ENCODE measurements around the gene TTLL9.

The TTLL9 gene

DNA sequence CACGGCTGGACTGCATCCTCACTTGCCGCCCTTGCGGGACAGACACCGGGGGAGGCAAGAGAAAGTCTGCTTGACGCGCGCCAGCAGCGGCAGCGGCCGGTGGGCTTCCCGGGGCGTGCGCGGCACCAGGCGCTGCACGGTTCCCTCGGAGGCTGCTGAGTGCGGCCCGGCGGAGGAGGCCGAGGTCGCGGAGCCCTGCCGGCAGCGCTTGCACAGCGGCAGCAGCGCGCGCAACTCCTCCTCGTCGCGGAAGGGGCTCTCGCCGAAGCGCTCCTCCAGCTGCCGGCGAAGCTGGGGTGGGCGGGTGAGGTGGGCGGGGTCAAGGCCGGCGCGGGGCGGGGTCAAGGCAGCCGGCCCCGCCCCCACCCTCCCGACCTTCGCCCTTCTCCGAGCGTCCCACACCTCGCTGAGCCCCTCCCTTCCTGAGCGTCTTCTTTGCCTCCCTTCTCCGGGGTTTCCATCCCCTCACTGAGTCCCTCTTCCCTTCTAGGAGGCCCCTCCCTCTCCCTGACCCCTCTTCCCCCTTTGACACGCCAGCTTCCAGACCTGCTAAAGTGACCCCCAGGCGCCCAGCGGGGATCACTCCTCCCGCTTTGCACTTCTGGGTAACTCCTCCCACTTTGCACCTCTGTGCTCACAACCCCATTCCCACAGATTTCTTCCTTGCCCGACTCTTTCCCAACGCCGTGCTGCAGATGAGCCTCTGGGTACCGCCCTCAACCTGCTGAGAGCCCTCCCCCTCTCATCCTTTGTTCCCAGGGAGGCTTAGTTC lies 8.9 kb upstream of the TTLL9 start:
- no peak overlapping the region for H3K9ac ChIP-seq (ENCODE audit: low read length)
- H3K9me3 ChIP-seq (ENCODE audit: control insufficient read depth, low read length), result no peaks in the 10 kb centered on the region
- no peaks in the 10 kb centered on the region for H3K36me3 ChIP-seq (ENCODE audit: control insufficient read depth, insufficient read depth, low read length, severe bottlenecking)
- peak; percentile 64 for DNase-seq (ENCODE audit: low read depth)
- H3K4me3 ChIP-seq (ENCODE audit: low read length), result peak overlapping the region; percentile 56
- peaks cover 71% of the 10 kb centered on the region for H3K27me3 ChIP-seq (replicated peaks; ENCODE audit: control insufficient read depth, insufficient read depth, low read length)
- H3K4me1 ChIP-seq (ENCODE audit: control insufficient read depth, insufficient read depth, low read length), result peaks cover 3% of the 10 kb centered on the region

DNA sequence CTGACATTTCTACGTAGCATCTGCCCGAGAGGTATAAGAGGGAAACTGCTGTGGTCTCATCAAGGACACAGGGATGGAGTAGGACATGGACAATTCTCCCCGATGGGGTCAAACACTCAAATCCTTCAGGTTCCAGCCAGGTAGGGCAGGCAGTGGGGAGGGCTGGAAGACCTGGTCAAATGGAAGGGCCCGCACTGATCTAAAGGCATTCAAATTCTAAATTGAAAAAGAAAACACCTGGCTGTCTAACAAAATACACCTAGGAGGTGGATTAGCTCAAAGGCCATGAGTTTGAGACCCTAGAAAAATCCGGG lies 8.3 kb upstream of the TTLL9 start:
- Histone ChIP-seq H3K4me3 (ENCODE audit: low read length) (no peak overlapping the region), H3K4me1 (ENCODE audit: control insufficient read depth, insufficient read depth, low read length) (peaks cover 3% of the 10 kb centered on the region), H3K9me3 (ENCODE audit: control insufficient read depth, low read length) (no peaks in the 10 kb centered on the region), H3K27me3 (replicated peaks; ENCODE audit: control insufficient read depth, insufficient read depth, low read length) (peaks cover 66% of the 10 kb centered on the region), H3K36me3 (ENCODE audit: control insufficient read depth, insufficient read depth, low read length, severe bottlenecking) (no peaks in the 10 kb centered on the region), H3K9ac (ENCODE audit: low read length) (no peak overlapping the region)
- DNase-seq (ENCODE audit: low read depth), result no peak

DNA sequence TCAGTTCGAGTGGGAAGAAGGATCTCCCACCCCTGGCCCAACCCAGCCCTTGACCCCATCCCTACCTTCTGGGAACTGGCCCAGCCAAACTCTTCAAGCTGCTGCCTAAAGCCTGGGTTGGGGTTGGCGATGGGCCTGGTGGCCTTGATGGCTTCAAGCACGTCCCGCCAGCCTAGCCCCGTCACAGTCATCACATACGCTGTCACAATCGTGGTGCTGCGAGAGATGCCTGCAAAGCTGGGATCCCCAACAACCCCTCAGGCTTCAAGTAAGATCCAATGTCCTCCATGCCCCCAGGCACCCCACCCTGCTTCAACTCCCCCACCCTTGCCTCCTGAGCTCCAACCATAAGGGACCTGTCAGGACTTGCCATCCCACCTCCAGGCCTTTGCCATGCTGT lies 7.9 kb upstream of the TTLL9 start:
- no peak for DNase-seq (ENCODE audit: low read depth)
- Histone ChIP-seq H3K4me3 (ENCODE audit: low read length) (no peak overlapping the region), H3K36me3 (ENCODE audit: control insufficient read depth, insufficient read depth, low read length, severe bottlenecking) (no peaks in the 10 kb centered on the region), H3K9me3 (ENCODE audit: control insufficient read depth, low read length) (no peaks in the 10 kb centered on the region), H3K27me3 (replicated peaks; ENCODE audit: control insufficient read depth, insufficient read depth, low read length) (peaks cover 62% of the 10 kb centered on the region), H3K9ac (ENCODE audit: low read length) (no peak overlapping the region), H3K4me1 (ENCODE audit: control insufficient read depth, insufficient read depth, low read length) (peaks cover 3% of the 10 kb centered on the region)

DNA sequence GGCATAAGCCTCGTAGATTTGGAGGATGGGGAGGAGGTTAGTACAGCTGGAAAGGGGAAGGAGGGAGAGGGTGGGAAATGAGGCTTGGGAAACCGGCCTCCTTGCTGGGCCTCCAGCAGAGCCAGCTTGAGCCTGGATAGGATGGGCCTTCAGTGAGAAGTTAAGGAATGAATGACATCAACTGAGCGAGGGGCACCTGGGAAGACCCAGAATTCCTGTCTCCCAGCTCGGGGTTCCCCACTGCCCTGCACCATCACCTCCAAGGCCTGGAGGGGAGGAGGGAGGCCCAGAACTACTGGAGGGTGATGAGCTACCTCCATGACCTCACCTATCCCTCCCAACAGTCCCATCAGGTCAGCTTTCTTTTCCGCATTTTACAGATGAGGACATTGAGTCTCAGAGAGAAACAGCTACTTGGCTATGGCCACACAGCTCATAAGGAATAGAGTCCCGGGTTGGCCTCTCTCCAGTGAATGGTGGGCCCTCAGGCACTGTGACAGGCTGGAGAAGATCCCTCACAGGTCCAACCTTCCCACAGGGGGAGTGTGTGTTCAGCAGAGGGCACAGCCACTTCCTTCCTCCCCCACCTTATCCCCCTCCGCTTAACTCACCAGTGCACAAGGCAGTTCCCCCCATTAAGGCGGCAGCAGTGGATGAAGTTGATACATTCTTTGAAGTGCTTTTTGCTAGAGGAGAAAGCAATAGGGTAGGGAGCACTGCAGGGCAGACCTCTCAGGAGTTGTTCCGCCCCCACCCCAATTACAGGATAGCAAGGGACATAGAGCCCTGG lies 6.9 kb upstream of the TTLL9 start:
- DNase-seq (ENCODE audit: low read depth), result no peak

DNA sequence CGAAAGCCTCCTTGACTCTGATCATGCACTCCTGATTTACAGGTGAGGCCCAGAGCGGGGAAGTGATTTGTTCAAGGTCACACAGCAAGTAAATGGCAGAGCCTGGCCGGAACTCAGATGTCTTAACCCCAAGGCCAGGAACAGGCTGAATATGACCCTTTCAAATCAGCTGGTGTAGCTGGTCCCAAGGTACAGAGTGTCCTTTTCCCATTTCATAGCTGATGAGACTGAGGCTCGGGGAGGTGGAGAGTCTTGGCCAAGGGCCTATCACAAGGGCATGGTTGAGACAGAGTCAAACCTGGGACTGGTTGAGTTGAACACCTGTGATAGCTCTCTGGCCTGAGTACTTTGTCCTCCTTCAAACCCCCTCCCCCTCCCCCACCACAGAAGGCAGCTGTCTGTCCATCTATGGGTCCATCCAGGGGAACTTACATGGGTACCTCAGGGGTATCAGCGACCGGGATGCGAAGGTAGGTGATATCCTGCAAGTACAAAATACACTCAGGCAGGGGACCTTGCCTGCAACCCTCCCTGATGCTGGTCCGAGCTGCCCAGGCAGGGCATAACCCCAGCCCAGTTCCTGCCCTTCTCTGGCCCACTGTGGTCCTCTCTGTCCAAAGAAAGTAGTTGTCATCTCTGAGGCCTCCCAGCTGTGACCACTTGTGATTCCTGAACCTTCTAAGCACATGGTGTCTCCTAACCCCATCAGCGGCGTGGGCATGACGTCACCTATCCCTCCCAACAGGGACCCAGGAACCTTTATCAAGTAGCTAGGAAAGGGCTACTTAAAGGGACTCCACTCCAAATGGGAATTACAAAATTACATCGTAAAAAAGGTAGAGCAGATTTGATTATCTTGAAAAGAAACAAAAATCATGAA lies 5.7 kb upstream of the TTLL9 start:
- H3K4me1 ChIP-seq (ENCODE audit: control insufficient read depth, insufficient read depth, low read length), result peaks cover 3% of the 10 kb centered on the region
- no peak for DNase-seq (ENCODE audit: low read depth)
- H3K9ac ChIP-seq (ENCODE audit: low read length), result no peak overlapping the region
- no peak overlapping the region for H3K4me3 ChIP-seq (ENCODE audit: low read length)
- H3K36me3 ChIP-seq (ENCODE audit: control insufficient read depth, insufficient read depth, low read length, severe bottlenecking), result no peaks in the 10 kb centered on the region
- H3K27me3 ChIP-seq (replicated peaks; ENCODE audit: control insufficient read depth, insufficient read depth, low read length), result peaks cover 54% of the 10 kb centered on the region
- no peaks in the 10 kb centered on the region for H3K9me3 ChIP-seq (ENCODE audit: control insufficient read depth, low read length)

More for the DNA sequence above, 6.9 kb upstream of the TTLL9 start:
- Histone ChIP-seq H3K4me1 (ENCODE audit: control insufficient read depth, insufficient read depth, low read length) (peaks cover 3% of the 10 kb centered on the region), H3K36me3 (ENCODE audit: control insufficient read depth, insufficient read depth, low read length, severe bottlenecking) (no peaks in the 10 kb centered on the region), H3K9ac (ENCODE audit: low read length) (no peak overlapping the region), H3K4me3 (ENCODE audit: low read length) (no peak overlapping the region), H3K27me3 (replicated peaks; ENCODE audit: control insufficient read depth, insufficient read depth, low read length) (peaks cover 52% of the 10 kb centered on the region), H3K9me3 (ENCODE audit: control insufficient read depth, low read length) (no peaks in the 10 kb centered on the region)

DNA sequence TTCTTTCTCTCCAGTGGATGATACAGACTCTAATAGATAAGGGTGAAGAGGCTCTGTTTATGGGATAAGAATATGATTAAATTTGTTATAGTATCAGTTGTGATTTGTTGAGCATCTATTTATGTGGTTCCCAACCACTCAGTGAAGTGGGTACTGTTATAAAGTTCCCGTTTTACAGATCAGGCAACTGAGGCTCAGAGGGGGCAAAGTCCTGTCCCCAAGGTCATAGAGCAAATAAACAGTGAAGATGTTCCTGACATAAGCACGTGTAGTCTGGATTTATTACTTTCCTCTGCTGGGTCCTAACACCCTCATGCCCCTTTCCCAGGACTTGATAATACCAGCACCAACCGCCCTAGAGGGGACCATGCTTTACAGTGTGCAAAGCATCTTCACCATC lies 4.2 kb upstream of the TTLL9 start:
- Histone ChIP-seq H3K9me3 (ENCODE audit: control insufficient read depth, low read length) (no peaks in the 10 kb centered on the region), H3K4me1 (ENCODE audit: control insufficient read depth, insufficient read depth, low read length) (peaks cover 1% of the 10 kb centered on the region), H3K36me3 (ENCODE audit: control insufficient read depth, insufficient read depth, low read length, severe bottlenecking) (no peaks in the 10 kb centered on the region), H3K4me3 (ENCODE audit: low read length) (no peak overlapping the region), H3K9ac (ENCODE audit: low read length) (no peak overlapping the region), H3K27me3 (replicated peaks; ENCODE audit: control insufficient read depth, insufficient read depth, low read length) (peaks cover 51% of the 10 kb centered on the region)
- DNase-seq (ENCODE audit: low read depth), result no peak

DNA sequence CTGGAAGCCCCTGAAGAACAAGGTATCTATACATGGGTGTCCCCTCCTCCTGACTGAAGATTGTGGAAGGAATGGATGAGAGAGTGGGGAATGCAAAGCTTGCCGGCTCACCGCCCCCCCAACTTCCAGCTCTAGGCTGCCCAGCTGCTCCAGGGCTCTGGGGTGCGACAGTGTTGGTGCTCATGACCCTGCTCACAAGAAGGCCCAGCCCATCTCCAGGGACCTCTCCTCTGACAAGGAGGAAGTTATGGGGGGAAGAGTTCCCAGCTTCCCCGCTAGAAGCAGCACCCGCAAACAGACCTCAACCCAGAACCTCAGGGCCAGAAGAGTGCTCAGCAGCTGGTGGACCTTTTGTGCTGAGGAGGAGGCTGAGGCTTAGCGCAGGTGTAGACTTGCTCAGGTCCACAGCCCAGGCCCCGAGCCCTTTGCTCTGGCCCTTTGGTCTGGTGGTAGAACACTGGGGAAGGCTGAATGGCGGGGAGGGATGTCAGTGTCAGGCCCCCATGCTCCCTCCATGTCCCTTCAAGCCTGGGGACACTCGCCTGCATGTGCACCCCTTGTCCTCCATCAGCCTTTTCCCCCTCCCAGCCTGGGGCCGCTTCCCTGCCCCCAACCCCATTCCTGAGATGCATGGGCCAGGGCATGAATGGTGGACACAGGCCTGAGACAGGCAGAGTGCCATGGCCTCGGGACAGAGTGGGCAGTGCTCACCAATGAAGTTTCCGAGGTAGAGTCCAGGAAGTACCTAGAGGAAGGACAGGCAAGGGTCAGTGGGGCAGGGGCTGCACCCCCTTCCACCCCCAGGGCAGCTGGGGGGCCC lies 1.4 kb upstream of the TTLL9 start:
- Histone ChIP-seq H3K4me3 (ENCODE audit: low read length) (no peak overlapping the region), H3K27me3 (replicated peaks; ENCODE audit: control insufficient read depth, insufficient read depth, low read length) (peaks cover 50% of the 10 kb centered on the region)
- DNase-seq (ENCODE audit: low read depth), result no peak

DNA sequence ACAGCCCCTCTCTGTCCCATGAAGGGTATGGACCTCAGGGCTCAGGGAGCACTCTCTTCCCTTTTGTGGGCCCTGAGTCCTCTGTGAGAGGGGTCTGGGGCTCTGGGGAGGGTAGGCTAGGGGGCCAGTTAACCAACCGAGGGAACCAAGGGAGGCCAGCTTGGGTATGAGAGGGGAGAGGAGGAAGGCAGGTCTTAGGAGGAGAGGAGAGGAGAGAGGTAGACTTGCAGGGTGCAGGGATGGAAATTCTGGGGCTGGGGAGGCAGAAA lies 827 bp upstream of the TTLL9 start:
- Histone ChIP-seq H3K4me1 (ENCODE audit: control insufficient read depth, insufficient read depth, low read length) (no peaks in the 10 kb centered on the region), H3K4me3 (ENCODE audit: low read length) (peak overlapping the region; percentile 78), H3K9me3 (ENCODE audit: control insufficient read depth, low read length) (no peaks in the 10 kb centered on the region), H3K27me3 (replicated peaks; ENCODE audit: control insufficient read depth, insufficient read depth, low read length) (peaks cover 45% of the 10 kb centered on the region), H3K36me3 (ENCODE audit: control insufficient read depth, insufficient read depth, low read length, severe bottlenecking) (no peaks in the 10 kb centered on the region), H3K9ac (ENCODE audit: low read length) (peak overlapping the region; percentile 64)
- DNase-seq (ENCODE audit: low read depth), result no peak

More for the DNA sequence above, 1.4 kb upstream of the TTLL9 start:
- Histone ChIP-seq H3K4me1 (ENCODE audit: control insufficient read depth, insufficient read depth, low read length) (no peaks in the 10 kb centered on the region), H3K36me3 (ENCODE audit: control insufficient read depth, insufficient read depth, low read length, severe bottlenecking) (no peaks in the 10 kb centered on the region), H3K9me3 (ENCODE audit: control insufficient read depth, low read length) (no peaks in the 10 kb centered on the region), H3K9ac (ENCODE audit: low read length) (no peak overlapping the region)

DNA sequence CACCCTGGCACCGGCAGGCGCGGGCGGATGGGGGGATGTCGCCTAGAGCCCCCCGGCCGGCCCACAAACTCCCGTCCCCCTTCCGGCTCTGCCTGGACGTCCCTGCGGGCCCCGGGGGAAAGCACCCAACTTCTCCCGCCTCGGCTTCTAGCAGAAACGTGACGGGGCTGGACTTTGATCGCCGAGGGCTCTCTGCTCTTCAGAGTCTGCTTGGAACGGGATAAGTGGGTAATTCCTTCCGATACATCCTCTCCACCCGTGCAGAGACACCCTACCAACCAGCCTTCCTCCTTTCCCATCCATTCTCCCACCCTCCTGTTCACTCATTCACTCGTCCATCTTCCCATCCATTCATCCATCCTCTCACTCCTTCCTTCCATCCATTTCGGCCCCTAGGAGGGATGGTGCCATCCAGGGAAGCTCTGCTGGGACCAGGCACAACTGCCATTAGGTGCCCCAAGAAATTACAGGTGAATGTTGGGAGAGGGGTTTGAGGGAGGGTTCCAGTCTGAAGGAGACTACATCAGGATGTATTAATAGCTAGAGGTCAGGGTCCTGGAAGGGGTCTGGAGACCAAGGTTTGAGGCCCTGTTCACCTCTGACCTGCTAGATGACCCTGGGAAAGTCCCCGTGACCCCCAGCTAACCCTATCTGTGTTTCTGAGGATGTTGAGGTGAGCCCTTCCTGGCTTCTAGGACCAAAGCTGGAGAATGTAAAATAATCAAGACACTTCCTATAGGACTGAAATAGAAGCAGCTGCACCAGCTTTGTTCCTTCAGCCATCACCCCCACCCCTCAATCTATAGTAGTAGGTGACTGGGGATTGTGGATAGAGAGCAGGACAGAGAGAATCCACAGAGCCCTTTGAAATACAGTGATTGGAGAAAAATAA lies 538 bp downstream of the TTLL9 start:
- H3K9ac ChIP-seq (ENCODE audit: low read length), result no peak overlapping the region
- no peaks in the 10 kb centered on the region for H3K4me1 ChIP-seq (ENCODE audit: control insufficient read depth, insufficient read depth, low read length)
- no peaks in the 10 kb centered on the region for H3K36me3 ChIP-seq (ENCODE audit: control insufficient read depth, insufficient read depth, low read length, severe bottlenecking)
- peak overlapping the region; percentile 78 for H3K4me3 ChIP-seq (ENCODE audit: low read length)
- no peak for DNase-seq (ENCODE audit: low read depth)
- peaks cover 44% of the 10 kb centered on the region for H3K27me3 ChIP-seq (replicated peaks; ENCODE audit: control insufficient read depth, insufficient read depth, low read length)
- H3K9me3 ChIP-seq (ENCODE audit: control insufficient read depth, low read length), result no peaks in the 10 kb centered on the region

DNA sequence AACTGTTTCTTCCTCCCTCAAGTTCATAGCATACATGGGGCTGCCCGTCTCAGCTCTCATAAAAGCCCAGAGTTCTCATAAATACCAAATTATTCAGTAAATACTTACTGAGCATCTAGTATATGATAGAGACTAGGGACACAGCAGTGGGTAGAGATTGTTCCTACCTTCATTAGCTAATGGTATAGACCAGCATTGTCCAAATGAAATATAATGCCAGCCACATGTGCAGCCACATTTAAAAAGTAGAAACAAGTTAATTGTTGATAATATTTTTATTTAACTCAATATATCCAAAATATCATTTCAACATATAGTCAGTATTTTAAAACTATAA lies 1.2 kb downstream of the TTLL9 start:
- Histone ChIP-seq H3K9ac (ENCODE audit: low read length) (no peak overlapping the region), H3K9me3 (ENCODE audit: control insufficient read depth, low read length) (no peaks in the 10 kb centered on the region), H3K4me1 (ENCODE audit: control insufficient read depth, insufficient read depth, low read length) (no peaks in the 10 kb centered on the region), H3K36me3 (ENCODE audit: control insufficient read depth, insufficient read depth, low read length, severe bottlenecking) (no peaks in the 10 kb centered on the region), H3K27me3 (replicated peaks; ENCODE audit: control insufficient read depth, insufficient read depth, low read length) (peaks cover 38% of the 10 kb centered on the region), H3K4me3 (ENCODE audit: low read length) (no peak overlapping the region)
- DNase-seq (ENCODE audit: low read depth), result no peak
